Right ventricle myocardium superior (tissue), 1 donor: ENCODE data around the gene PTPRCAP. TPM values are rescaled to one million over a fixed set of nuclear protein-coding genes. Genes with fewer than 3 reads are reported as not detected.
"Not testable (repeated sequence)": the region's sequence is repeated elsewhere in the genome, so short reads cannot be mapped to it uniquely, and the experiment has no call there.

ENCODE experiments used
- ATAC-seq: fragments of 200-7000 bp; cut with Tn5 transposase; one replicate; pipeline ENCODE4 v1.9.1; 2020; ENCODE audit warnings: mild to moderate bottlenecking; ENCODE audit not compliant: poor library complexity
- DNase-seq: peaks from one replicate; pipeline ENCODE4 v3.0.0-alpha.2; 2020
- intact Hi-C: fragments of 100-400 bp; cut with DNase I; formaldehyde crosslinking; loops from one replicate; pipeline ENCODE4 v1.11.2; 2022
- long read RNA-seq: library from polyadenylated mRNA; unstranded; transcript quantifications from one replicate; pipeline ENCODE4 v2.0.0, GENCODE V29; 2021
- total RNA-seq: library from RNA; stranded (reverse); fragmentation: NEBNext Ultra II Directional; extraction: Animal tissue kit (Norgen Biotek cat#: 25700); gene quantifications from one replicate; pipeline ENCODE4 v1.2.1, GENCODE V29; 2021
- donor health status: DM: no; HTN: yes; CAD: no; lungs with severe emphysema.

PTPRCAP gene, protein sequence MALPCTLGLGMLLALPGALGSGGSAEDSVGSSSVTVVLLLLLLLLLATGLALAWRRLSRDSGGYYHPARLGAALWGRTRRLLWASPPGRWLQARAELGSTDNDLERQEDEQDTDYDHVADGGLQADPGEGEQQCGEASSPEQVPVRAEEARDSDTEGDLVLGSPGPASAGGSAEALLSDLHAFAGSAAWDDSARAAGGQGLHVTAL
- 1.0 TPM for total RNA-seq
- long read RNA-seq, partial matches to known transcripts = 1 of 1 reads
- long read RNA-seq, other reads (novel, unspliced or antisense) = 0 of 1 reads

DNA sequence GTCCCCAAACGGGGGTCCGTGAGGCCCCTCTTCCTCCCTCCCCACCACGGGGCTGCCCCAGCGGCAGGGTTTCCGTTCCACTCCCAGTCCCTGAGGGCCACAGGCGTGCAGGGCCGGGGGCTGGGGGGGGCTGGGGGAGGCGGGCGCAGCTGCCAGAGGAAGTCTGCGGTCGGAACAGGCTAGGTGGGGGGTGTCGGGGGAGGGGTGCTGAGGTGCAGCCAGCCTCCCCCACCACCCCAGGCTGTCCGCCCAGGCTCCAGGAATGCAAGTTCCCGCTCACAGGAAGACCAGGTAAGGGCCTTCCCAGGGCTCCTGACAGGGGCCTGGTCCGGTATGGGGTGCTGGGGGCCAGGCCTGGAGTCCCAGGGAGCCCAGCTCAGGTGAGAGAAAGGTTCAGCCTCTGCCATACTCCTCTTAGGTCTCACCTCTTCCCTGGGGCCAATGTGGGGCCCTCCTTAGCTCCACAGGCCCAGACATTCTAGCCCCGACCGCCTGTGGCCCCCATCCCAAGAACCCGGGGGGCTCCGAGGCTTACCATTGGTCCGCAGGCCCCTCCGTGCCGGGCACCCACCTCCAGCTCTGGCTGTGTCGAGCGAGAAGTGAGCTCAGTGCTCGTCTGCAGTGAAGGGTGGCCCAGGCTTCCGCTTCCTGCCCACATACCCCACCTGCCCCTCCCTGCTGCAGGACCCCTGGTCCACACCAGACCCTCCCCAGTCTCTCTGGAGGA, at the start of gene PTPRCAP:
TSS of gene PTPRCAP (minus strand) at position 601 of the 727 bp plus-strand sequence. CDS start at position 538, 63 bp downstream.
- DNase-seq (no peak), ATAC-seq (no peak)
- intact Hi-C loops = no loop called here

- DNase-seq = no peak
Observed at GRCh38 chr11:67486481-67487195, 49.2 kb upstream of the PTPRCAP start.

GRCh38 chr11:67485873-67486361, 48.4 kb upstream of the PTPRCAP start:
- DNase-seq, intact Hi-C loops, ATAC-seq: not testable (repeated sequence)

More at GRCh38 chr11:67486481-67487195, 49.2 kb upstream of the PTPRCAP start:
- ATAC-seq = no peak
- intact Hi-C loops = no loop called here

DNA sequence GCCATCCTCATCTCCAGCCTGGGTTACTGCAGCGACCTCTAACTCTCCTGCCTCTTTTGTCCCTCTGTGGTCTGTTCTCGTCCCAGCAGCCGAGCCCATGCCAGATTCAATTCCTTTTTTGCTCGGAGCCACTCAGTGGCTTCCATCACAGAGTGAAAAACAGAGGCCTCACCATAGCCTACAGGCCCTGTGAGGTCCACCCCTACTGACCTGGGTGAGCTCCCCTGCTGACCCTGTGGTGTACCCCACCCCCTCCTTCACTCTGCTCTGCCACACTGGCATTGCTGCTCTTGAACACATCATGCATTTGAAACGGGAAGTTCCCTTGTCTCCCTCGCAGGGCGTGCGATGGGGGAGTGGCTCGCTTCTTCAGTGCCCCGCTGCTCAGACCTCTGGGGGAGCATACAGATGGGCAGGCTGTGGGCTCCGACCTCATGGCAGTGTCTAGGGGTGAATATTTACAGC, 47.4 kb upstream of the PTPRCAP start:
- intact Hi-C loops = no loop called here
- ATAC-seq (no peak), DNase-seq (peak; percentile 49)

GRCh38 chr11:67483831-67484665, 46.6 kb upstream of the PTPRCAP start:
- ATAC-seq (no peak), DNase-seq (no peak)
- intact Hi-C loops = no loop called here

DNA sequence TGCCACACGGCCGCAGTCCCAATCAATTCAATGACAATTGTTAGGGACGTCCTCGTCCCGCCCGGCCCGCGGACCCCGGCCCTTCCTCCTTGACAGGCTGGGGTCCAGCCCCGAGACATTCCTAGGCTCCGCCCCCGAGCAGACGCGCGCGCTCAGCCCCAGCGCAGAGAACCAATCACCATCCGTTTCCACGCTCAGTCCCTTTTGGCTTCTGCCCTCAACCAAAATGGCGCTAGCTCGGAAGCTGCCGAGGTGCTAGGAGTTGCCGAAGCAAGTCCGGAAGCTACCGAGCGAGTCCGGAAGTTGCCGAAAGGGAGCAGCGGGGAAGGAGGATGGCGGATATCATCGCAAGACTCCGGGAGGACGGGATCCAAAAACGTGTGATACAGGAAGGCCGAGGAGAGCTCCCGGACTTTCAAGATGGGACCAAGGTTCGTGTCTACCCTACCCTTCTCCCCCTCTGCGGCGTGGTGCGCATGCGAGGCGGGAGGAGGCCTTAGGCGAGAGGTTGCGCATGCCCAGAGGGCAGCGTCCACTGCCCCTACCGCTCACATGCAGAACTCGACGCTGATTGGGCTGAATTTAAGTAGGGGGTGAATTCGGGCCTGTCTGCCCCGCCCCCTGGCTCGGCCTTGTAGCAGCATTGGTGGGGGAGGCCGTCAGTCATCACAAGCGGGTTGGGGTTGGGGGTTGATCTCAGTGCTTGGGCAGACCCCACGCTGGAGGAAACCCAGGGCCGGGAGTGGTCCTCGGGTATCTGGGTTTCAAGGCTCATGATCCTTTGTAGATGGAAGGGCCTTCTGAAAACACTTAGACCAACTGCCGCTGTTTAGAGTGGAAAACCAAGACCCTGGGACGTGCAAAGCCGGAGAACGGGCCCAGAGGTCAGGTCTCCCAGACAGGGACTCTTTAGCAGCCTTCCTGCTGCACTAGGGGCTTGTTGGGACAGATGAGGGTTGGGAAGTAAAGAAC, 45.6 kb upstream of the PTPRCAP start, which contains the start of gene AIP:
TSS of gene AIP (plus strand) at position 200 of the 972 bp plus-strand sequence. CDS start at position 333, 133 bp downstream.
- ATAC-seq = peak; percentile 99
- peak; percentile 98 for DNase-seq
- intact Hi-C loops = no loop called here

DNA sequence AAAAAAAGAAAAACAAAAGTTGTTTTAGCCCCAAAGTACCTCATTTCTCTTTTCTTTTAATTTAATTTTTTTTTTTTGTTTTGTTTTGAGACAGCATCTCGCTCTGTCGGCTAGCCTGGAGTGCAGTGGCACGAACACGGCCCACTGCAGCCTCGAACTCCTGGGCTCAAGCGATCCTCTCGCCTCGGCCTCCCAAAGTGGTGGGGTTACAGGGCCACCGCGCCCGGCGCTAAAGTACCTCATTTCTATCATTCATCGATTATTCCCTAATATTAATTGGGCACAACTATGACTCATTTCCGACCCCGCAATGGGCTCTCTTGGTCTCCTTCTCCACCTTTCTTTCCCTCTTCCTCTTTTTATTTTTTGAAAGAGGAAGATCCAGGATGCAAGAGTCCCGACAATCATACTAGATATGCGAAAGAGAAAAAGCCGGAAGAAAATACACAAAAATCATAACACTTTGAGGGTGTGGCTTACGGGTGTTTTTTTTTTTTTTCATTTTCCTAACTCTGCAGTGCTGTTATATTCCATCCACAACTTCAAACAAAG, 44.9 kb upstream of the PTPRCAP start:
- intact Hi-C loops = no loop called here
- no peak for DNase-seq

DNA sequence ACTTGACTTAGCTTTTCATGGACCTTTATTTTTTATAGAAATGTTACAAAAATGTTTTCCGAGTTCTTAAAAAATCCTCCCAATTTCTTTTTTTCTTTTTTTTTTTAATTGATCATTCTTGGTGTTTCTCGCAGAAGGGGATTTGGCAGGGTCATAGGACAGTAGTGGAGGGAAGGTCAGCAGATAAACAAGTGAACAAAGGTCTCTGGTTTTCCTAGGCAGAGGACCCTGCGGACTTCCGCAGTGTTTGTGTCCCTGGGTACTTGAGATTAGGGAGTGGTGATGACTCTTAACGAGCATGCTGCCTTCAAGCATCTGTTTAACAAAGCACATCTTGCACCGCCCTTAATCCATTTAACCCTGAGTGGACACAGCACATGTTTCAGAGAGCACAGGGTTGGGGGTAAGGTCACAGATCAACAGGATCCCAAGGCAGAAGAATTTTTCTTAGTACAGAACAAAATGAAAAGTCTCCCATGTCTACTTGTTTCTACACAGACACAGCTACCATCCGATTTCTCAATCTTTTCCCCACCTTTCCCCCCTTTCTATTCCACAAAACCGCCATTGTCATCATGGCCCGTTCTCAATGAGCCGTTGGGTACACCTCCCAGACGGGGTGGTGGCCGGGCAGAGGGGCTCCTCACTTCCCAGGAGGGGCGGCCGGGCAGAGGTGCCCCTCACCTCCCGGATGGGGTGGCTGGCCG, 40.0 kb upstream of the PTPRCAP start:
- ATAC-seq, DNase-seq, intact Hi-C loops: not testable (repeated sequence)

More for the DNA sequence above, 44.9 kb upstream of the PTPRCAP start:
- no peak for ATAC-seq

GRCh38 chr11:67476692-67477091, 39.2 kb upstream of the PTPRCAP start:
- intact Hi-C loops, ATAC-seq, DNase-seq: not testable (repeated sequence)

- ATAC-seq = no peak
- intact Hi-C loops = no loop called here
Observed at GRCh38 chr11:67472882-67473281, 35.4 kb upstream of the PTPRCAP start.

GRCh38 chr11:67470337-67471002, 33.0 kb upstream of the PTPRCAP start:
- no peak for DNase-seq
- ATAC-seq = no peak
- intact Hi-C loops = no loop called here

More at GRCh38 chr11:67472882-67473281, 35.4 kb upstream of the PTPRCAP start:
- DNase-seq = no peak

GRCh38 chr11:67469508-67469811, 32.0 kb upstream of the PTPRCAP start:
- intact Hi-C loops = loop anchor here (2.0 to 5.0 kb wide), 2 partner anchors 38 to 69 kb away; partner anchors contain the start of genes CDK2AP2, PITPNM1 and PPP1CA
- DNase-seq = peak; percentile 34
- no peak for ATAC-seq

GRCh38 chr11:67468759-67469507, 31.5 kb upstream of the PTPRCAP start, which contains the start of gene TMEM134:
Gene TMEM134 (minus strand): TSS chr11:67469251. CDS start chr11:67469192, 59 bp downstream.
- intact Hi-C loops = loop anchor here (2.0 to 5.0 kb wide), 2 partner anchors 38 to 68 kb away; partner anchors contain the start of genes CDK2AP2, PITPNM1 and PPP1CA
- peak; percentile 97 for DNase-seq
- ATAC-seq = peak; percentile 95

- DNase-seq (no peak), ATAC-seq (no peak)
- intact Hi-C loops = loop anchor here (2.0 to 5.0 kb wide), 2 partner anchors 39 to 68 kb away; partner anchors contain the start of genes CDK2AP2, PITPNM1 and PPP1CA
Observed at GRCh38 chr11:67468456-67468758, 30.9 kb upstream of the PTPRCAP start.

DNA sequence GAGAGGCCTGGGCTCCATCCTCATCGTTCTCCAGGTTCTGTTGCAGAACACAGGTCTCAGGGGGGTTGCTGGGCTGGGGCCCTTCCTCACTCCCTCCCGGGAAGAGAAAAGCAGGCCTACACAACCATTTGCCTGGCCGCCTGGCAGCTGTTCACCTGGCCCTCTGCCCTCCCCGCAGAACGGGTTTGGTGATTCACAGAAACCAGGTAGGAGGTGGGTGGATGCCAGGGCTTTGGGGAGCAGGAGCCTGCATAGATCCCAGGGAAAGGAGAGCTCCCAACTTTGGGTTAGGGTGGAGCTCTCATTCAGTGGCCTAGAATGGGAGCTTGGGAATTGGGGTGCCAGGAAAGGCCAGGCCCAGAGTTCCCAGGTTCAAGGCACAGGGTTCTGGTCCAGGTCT, 30.6 kb upstream of the PTPRCAP start:
- DNase-seq (peak; percentile 43), ATAC-seq (no peak)
- intact Hi-C loops = loop anchor here (2.0 to 5.0 kb wide), 2 partner anchors 39 to 67 kb away; partner anchors contain the start of genes CDK2AP2, PITPNM1 and PPP1CA
